Ovary (tissue), 3 donors: ENCODE measurements around the gene RGS13.

Experiments
- CTCF ChIP-seq, 3 donors: fragments of 450-650 bp in 2 of 3; fragments of 200-600 bp in 1 of 3; IDR thresholded peaks; one replicate each; pipeline versions ENCODE4 v1.5.1 to v1.8.0; 2016 to 2022; ENCODE audit warnings: antibody characterized with exemption in 3 of 3, mild to moderate bottlenecking in 1 of 3
- EP300 ChIP-seq: sonication (generic); formaldehyde crosslinking; IDR thresholded peaks from one replicate; pipeline ENCODE4 v1.6.1; 2017; ENCODE audit warnings: antibody characterized with exemption
- POLR2A ChIP-seq: fragments of 450-650 bp; IDR thresholded peaks from one replicate; pipeline ENCODE4 v1.6.1; 2017; ENCODE audit warnings: antibody characterized with exemption, mild to moderate bottlenecking, moderate library complexity
- donor health status: DM: no; HTN: no; CAD: no.

- TF ChIP-seq CTCF (IDR thresholded peaks at IDR 0.05) (no peak), POLR2A (no peak), EP300 (no peak)
These were observed 64.9 kb downstream of the RGS13 start for GRCh38 chr1:192700834-192701271.
